GM12878 (cell line): ENCODE data around the gene SLC25A3. TPM values are rescaled to one million over a fixed set of nuclear protein-coding genes. Genes with fewer than 3 reads are reported as not detected.
A peak's percentile ranks its signal among the peaks of the same experiment; 100 is the strongest.

Experiments used
- ATAC-seq: fragments of 200-7000 bp; cut with Tn5 transposase; 3 replicates; pipeline ENCODE4 v1.9.1; 2020; ENCODE audit warnings: mild to moderate bottlenecking, moderate library complexity
- Bru-seq: library from RNA; stranded (reverse); fragments of 400-500 nt; gene quantifications from one replicate; lab custom pipeline; 2021; lab: Mats Ljungman, UMichigan
- BruChase-seq, 2 experiments: library from RNA; stranded (reverse); fragments of 400-500 nt; gene quantifications; one replicate each; lab custom pipeline; 2021; lab: Mats Ljungman, UMichigan
- BruUV-seq: library from RNA; stranded (reverse); fragments of 400-500 nt; replicated peaks from 2 replicates; lab custom pipeline; 2021; lab: Mats Ljungman, UMichigan
- CTCF ChIA-PET: fragments of 300-600 bp; sonication (Branson Sonifier 250); formaldehyde crosslinking; extraction: SDS; loops from one replicate; lab custom pipeline; 2021; ENCODE audit warnings: inconsistent platforms; lab: Yijun Ruan, JAX
- POLR2A ChIA-PET: fragments of 350-600 bp; formaldehyde crosslinking; extraction: SDS; loops from one replicate; lab custom pipeline; 2021; ENCODE audit warnings: inconsistent platforms; lab: Charles Lee
- RAD21 ChIA-PET: fragments of 300-600 bp; sonication (Branson Sonifier 250); formaldehyde crosslinking; loops from one replicate; lab custom pipeline; 2023; ENCODE audit warnings: antibody characterized with exemption; ENCODE audit not compliant: unreplicated experiment; lab: Charles Lee
- SMC1A ChIA-PET: fragments of 300-600 bp; sonication (Branson Sonifier 250); formaldehyde crosslinking; loops from one replicate; lab custom pipeline; 2023; ENCODE audit not compliant: unreplicated experiment, uncharacterized antibody; lab: Charles Lee
- DNase-seq: peaks from one replicate; pipeline ENCODE4 v3.0.0-alpha.2; 2011; ENCODE audit warnings: low read depth, low spot score
- FAIRE-seq: peaks from 3 replicates; lab custom pipeline; 2011; peaks lifted over from hg19 to GRCh38; lab: Jason Lieb, UNC
- H2AFZ ChIP-seq: 2 replicates; pipeline ENCODE4 v1.6.0; 2011; ENCODE audit warnings: low read depth, low read length, control low read depth; ENCODE audit not compliant: control insufficient read depth
- H3K27ac ChIP-seq: 2 replicates; pipeline ENCODE4 v1.5.1; 2011; ENCODE audit warnings: control low read depth; ENCODE audit not compliant: control insufficient read depth, insufficient read depth
- H3K27me3 ChIP-seq, 2 experiments: replicated peaks in 1 of 2; 2 replicates each; pipeline versions ENCODE4 v1.6.0 to v1.6.1; 2011; ENCODE audit warnings: low read length in 1 of 2; ENCODE audit not compliant: control insufficient read depth in 2 of 2, insufficient read depth in 2 of 2
- H3K36me3 ChIP-seq, 2 experiments: 2 replicates each; pipeline ENCODE4 v1.5.1; 2011; ENCODE audit warnings: low read length in 1 of 2; ENCODE audit not compliant: control insufficient read depth in 2 of 2, insufficient read depth in 2 of 2
- H3K4me1 ChIP-seq: 2 replicates; pipeline ENCODE4 v1.6.1; 2011; ENCODE audit warnings: mild to moderate bottlenecking, low read length, moderate library complexity, mixed read lengths; ENCODE audit not compliant: control insufficient read depth, insufficient read depth
- H3K4me2 ChIP-seq: 2 replicates; pipeline ENCODE4 v1.6.0; 2011; ENCODE audit warnings: control low read depth; ENCODE audit not compliant: control insufficient read depth, insufficient read depth
- H3K4me3 ChIP-seq: fragments of 200-600 bp; sonication (generic); 2 replicates; pipeline ENCODE4 v1.5.1; 2016
- H3K79me2 ChIP-seq: 2 replicates; pipeline ENCODE4 v1.6.0; 2011; ENCODE audit warnings: low read length; ENCODE audit not compliant: control insufficient read depth, insufficient read depth
- H3K9ac ChIP-seq: 2 replicates; pipeline ENCODE4 v1.8.0; 2011; ENCODE audit warnings: low read length, control low read depth, mixed read lengths; ENCODE audit not compliant: control insufficient read depth, insufficient read depth
- H3K9me3 ChIP-seq: replicated peaks from 3 replicates; pipeline ENCODE4 v1.5.1; 2011; ENCODE audit warnings: mild to moderate bottlenecking, low read length; ENCODE audit not compliant: control insufficient read depth, insufficient read depth
- H4K20me1 ChIP-seq: 2 replicates; pipeline ENCODE4 v1.6.0; 2011; ENCODE audit not compliant: control insufficient read depth, insufficient read depth
- DPF2 ChIP-seq: fragments of 450-650 bp; IDR thresholded peaks from 2 replicates; pipeline ENCODE4 v1.6.1; 2017; ENCODE audit warnings: mild to moderate bottlenecking
- HCFC1 ChIP-seq: fragments of 150-350 bp; IDR thresholded peaks from 2 replicates; pipeline ENCODE4 v1.6.1; 2014; ENCODE audit warnings: low read length
- MTA2 ChIP-seq: fragments of 450-650 bp; IDR thresholded peaks from 2 replicates; pipeline ENCODE4 v1.6.1; 2016; ENCODE audit warnings: low read depth, mild to moderate bottlenecking, moderate library complexity
- PRDM15 ChIP-seq: fragments of 450-650 bp; formaldehyde crosslinking; IDR thresholded peaks from 2 replicates; pipeline ENCODE4 v1.4.0; 2020; ENCODE audit warnings: mild to moderate bottlenecking, moderate library complexity
- SMAD5 ChIP-seq: IDR thresholded peaks from 2 replicates; pipeline ENCODE4 v1.6.1; 2016; ENCODE audit warnings: antibody characterized with exemption, low read depth
- ZNF274 ChIP-seq: IDR thresholded peaks from one replicate; pipeline ENCODE4 v1.8.0; 2011; ENCODE audit not compliant: insufficient read length, insufficient read depth
- WGBS: methylation state at CpG from one replicate; pipeline ENCODE4 v1.1.6; 2016; ENCODE audit warnings: low lambda C conversion rate; ENCODE audit not compliant: insufficient replicate concordance, insufficient coverage; ENCODE audit errors: missing lambda C conversion rate; 5-methylcytosine and 5-hydroxymethylcytosine counted together
- in situ Hi-C: fragments of 300-500 bp; cut with MboI; formaldehyde crosslinking; loops from 9 replicates; pipeline ENCODE4 v1.14.3; 2018; ENCODE audit warnings: mixed read lengths
- intact Hi-C: fragments of 100-400 bp; cut with micrococcal nuclease; formaldehyde crosslinking; loops from one replicate; pipeline ENCODE4 v1.14.2; 2022; ENCODE audit not compliant: unreplicated experiment
- long read RNA-seq, 2 experiments: library from polyadenylated mRNA; unstranded; transcript quantifications; one replicate each; pipeline ENCODE4 v2.0.0, GENCODE V29; 2019 to 2020
- polyA minus RNA-seq, 3 experiments: library from RNA; depleted of rRNA, polyadenylated mRNA; stranded (reverse); fragments of >200 nt; gene quantifications; 2 replicates each; pipeline ENCODE4 v1.2.3, GENCODE V29; 2011
- polyA plus RNA-seq, 11 experiments: library from polyadenylated mRNA; depleted of rRNA in 4 of 11; unstranded in 6 of 11; stranded (reverse) in 5 of 11; fragments of >200 nt; fragmentation: Nextera tagmentation in 4 of 11; fragmentation: Illumina TruSeq in 1 of 11; extraction: Ambion mirVana in 4 of 11; extraction: Trizol in 1 of 11; gene quantifications; 1 replicate in 1 of 11; 2 replicates in 10 of 11; pipeline versions ENCODE4 v1.2.1 to v1.2.3, GENCODE V29; 2011 to 2016; ENCODE audit warnings: inconsistent platforms in 2 of 11, missing spikeins in 2 of 11, low read depth in 1 of 11
- total RNA-seq, 4 experiments: library from RNA; depleted of rRNA in 3 of 4; stranded (reverse); fragments of >200 nt in 3 of 4; fragmentation: Illumina TruSeq in 1 of 4; extraction: Trizol in 1 of 4; gene quantifications; 2 replicates each; pipeline versions ENCODE4 v1.2.1 to v1.2.3, GENCODE V29; 2013 to 2021
- TF ChIP-seq, protein P1 (sequence below): fragments of 450-650 bp; IDR thresholded peaks from 2 replicates; pipeline ENCODE4 v1.6.1; 2016; ENCODE audit warnings: mild to moderate bottlenecking, moderate library complexity, borderline replicate concordance
- TF ChIP-seq, protein P2 (sequence below): IDR thresholded peaks from 2 replicates; pipeline ENCODE4 v1.6.1; 2011; ENCODE audit warnings: borderline replicate concordance, low read depth, mild to moderate bottlenecking, moderate library complexity, mixed read lengths, low read length; ENCODE audit not compliant: insufficient read depth; ENCODE audit errors: extremely low read length

SLC25A3 gene
- total RNA-seq (2013; cell fraction: nucleolus; rRNA removed): 322 and 354 TPM in 2 replicates
- total RNA-seq (2014; rRNA removed) (632 and 709 TPM in 2 replicates), total RNA-seq (2014; rRNA removed; fragmentation: Illumina TruSeq; extraction: Trizol) (533 and 555 TPM in 2 replicates), total RNA-seq (2021) (700 and 732 TPM in 2 replicates), polyA plus RNA-seq (2011; rRNA removed) (447 and 458 TPM in 2 replicates), polyA plus RNA-seq (2014; fragmentation: Illumina TruSeq; extraction: Trizol) (580 and 680 TPM in 2 replicates), polyA plus RNA-seq (2014; fragmentation: Nextera tagmentation; extraction: Ambion mirVana) (100 to 1,000 TPM; 314 to 677 TPM), polyA plus RNA-seq (2014; rRNA removed) (570 and 636 TPM in 2 replicates), polyA plus RNA-seq (2016; fragmentation: Nextera tagmentation; extraction: Ambion mirVana) (100 to 1,000 TPM; 598 to 663 TPM), polyA minus RNA-seq (2011; rRNA and poly(A)+ RNA removed) (503 and 520 TPM in 2 replicates), Bru-seq, nascent RNA (percentile 98 among the genes with signal in this experiment), BruChase-seq, experiment 1, labeled RNA remaining after a 6-hour chase (percentile 99 among the genes with signal in this experiment), BruChase-seq, experiment 2, labeled RNA remaining after a 2-hour chase (percentile 98 among the genes with signal in this experiment)
- polyA plus RNA-seq (2011; ENCODE audit: low read depth): 525 TPM
- 627 and 839 TPM in 2 replicates for polyA plus RNA-seq (2011; cell fraction: cytosol; rRNA removed)
- 512 and 611 TPM in 2 replicates for polyA plus RNA-seq (2011; cell fraction: nucleus; rRNA removed)
- 557 and 642 TPM in 2 replicates for polyA plus RNA-seq (2012)
- polyA minus RNA-seq (2011; cell fraction: cytosol; rRNA and poly(A)+ RNA removed): 263 and 277 TPM in 2 replicates
- polyA minus RNA-seq (2011; cell fraction: nucleus; rRNA and poly(A)+ RNA removed): 173 and 277 TPM in 2 replicates
- long read RNA-seq, experiment 1, full-length matches to known transcripts: 895 of 930 reads
- long read RNA-seq, experiment 1, partial matches to known transcripts: 15 of 930 reads
- long read RNA-seq, experiment 1, other reads (novel, unspliced or antisense): 20 of 930 reads
- long read RNA-seq, experiment 2, full-length matches to known transcripts: 6,232 of 6,350 reads
- long read RNA-seq, experiment 2, partial matches to known transcripts: 52 of 6,350 reads
- long read RNA-seq, experiment 2, other reads (novel, unspliced or antisense): 66 of 6,350 reads

GRCh38 chr12:98593351-98594049, at the start of gene SLC25A3:
Gene SLC25A3, plus strand, starts transcription at chr12:98593686. Its CDS starts 293 bp downstream, at chr12:98593979.
- no peaks in the 10 kb centered on the region for H3K4me1 ChIP-seq
- H3K9ac ChIP-seq: peak within 1 kb of the TSS; percentile 99
- ChIA-PET SMC1A (interaction anchor here (0.7 to 7.0 kb wide), 14 partner anchors 10 to 167 kb away, joined by 3 to 54 read pairs (median 10); partner anchors contain the start of genes APAF1 and IKBIP), CTCF (interaction anchor here (0.7 to 5.3 kb wide), 16 partner anchors 9 to 405 kb away, joined by 3 to 48 read pairs (median 4); no protein-coding TSS in a partner anchor), RAD21 (interaction anchor here (0.7 to 5.1 kb wide), 14 partner anchors 17 to 251 kb away, joined by 3 to 27 read pairs (median 4); partner anchors contain the start of genes APAF1 and IKBIP), POLR2A (interaction anchor here (0.6 to 5.1 kb wide), 23 partner anchors 9 to 1710 kb away, joined by 3 to 49 read pairs (median 4); partner anchors contain the start of gene IKBIP)
- peak; percentile 83 for FAIRE-seq
- WGBS: under 1% methylated on average over 67 of the region's 67 CpGs
- H3K4me2 ChIP-seq: peak within 1 kb of the TSS; percentile 91
- H3K79me2 ChIP-seq: peaks cover 51% of the 10 kb centered on the region
- no peaks in the 10 kb centered on the region for H3K27me3 ChIP-seq
- intact Hi-C loops: loop anchor here (1.0 to 5.0 kb wide), 3 partner anchors 51 to 90 kb away; partner anchors contain the start of genes IKBIP and TMPO
- H3K36me3 ChIP-seq: peaks cover 2 to 15% of the 10 kb centered on the region in 2 experiments
- peak within 1 kb of the TSS; percentile 87 for H3K4me3 ChIP-seq
- ATAC-seq: peak; percentile 98
- no peaks in the 10 kb centered on the region for H3K9me3 ChIP-seq
- in situ Hi-C loops: no loop called here
- no peaks in the 10 kb centered on the region; the same call in 1 of the 2 replicates for H4K20me1 ChIP-seq
- H3K27ac ChIP-seq: peak within 1 kb of the TSS; percentile 84
- BruUV-seq: no TSS peak
- peak within 1 kb of the TSS; percentile 60 for H2AFZ ChIP-seq
- DNase-seq: peak; percentile 95
- no peak for TF ChIP-seq DPF2
- no peak for TF ChIP-seq PRDM15 (CRISPR knock-in tag)
- no peak for TF ChIP-seq ZNF274
- TF ChIP-seq MTA2: no peak
- TF ChIP-seq HCFC1: peak; percentile 76
- TF ChIP-seq, protein P1, sequence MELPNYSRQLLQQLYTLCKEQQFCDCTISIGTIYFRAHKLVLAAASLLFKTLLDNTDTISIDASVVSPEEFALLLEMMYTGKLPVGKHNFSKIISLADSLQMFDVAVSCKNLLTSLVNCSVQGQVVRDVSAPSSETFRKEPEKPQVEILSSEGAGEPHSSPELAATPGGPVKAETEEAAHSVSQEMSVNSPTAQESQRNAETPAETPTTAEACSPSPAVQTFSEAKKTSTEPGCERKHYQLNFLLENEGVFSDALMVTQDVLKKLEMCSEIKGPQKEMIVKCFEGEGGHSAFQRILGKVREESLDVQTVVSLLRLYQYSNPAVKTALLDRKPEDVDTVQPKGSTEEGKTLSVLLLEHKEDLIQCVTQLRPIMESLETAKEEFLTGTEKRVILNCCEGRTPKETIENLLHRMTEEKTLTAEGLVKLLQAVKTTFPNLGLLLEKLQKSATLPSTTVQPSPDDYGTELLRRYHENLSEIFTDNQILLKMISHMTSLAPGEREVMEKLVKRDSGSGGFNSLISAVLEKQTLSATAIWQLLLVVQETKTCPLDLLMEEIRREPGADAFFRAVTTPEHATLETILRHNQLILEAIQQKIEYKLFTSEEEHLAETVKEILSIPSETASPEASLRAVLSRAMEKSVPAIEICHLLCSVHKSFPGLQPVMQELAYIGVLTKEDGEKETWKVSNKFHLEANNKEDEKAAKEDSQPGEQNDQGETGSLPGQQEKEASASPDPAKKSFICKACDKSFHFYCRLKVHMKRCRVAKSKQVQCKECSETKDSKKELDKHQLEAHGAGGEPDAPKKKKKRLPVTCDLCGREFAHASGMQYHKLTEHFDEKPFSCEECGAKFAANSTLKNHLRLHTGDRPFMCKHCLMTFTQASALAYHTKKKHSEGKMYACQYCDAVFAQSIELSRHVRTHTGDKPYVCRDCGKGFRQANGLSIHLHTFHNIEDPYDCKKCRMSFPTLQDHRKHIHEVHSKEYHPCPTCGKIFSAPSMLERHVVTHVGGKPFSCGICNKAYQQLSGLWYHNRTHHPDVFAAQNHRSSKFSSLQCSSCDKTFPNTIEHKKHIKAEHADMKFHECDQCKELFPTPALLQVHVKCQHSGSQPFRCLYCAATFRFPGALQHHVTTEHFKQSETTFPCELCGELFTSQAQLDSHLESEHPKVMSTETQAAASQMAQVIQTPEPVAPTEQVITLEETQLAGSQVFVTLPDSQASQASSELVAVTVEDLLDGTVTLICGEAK: peak; percentile 70; the same call in 1 of the 2 replicates
- TF ChIP-seq SMAD5: peak; percentile 96
- TF ChIP-seq, protein P2, sequence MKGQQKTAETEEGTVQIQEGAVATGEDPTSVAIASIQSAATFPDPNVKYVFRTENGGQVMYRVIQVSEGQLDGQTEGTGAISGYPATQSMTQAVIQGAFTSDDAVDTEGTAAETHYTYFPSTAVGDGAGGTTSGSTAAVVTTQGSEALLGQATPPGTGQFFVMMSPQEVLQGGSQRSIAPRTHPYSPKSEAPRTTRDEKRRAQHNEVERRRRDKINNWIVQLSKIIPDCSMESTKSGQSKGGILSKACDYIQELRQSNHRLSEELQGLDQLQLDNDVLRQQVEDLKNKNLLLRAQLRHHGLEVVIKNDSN: no peak
